Measurements from ENCODE around the gene USP48. TPM values are rescaled to one million over a fixed set of nuclear protein-coding genes. Genes with fewer than 3 reads are reported as not detected.
"Not testable (repeated sequence)": the region's sequence is repeated elsewhere in the genome, so short reads cannot be mapped to it uniquely, and the experiment has no call there.

Gene USP48
- polyA plus RNA-seq, 4 donors: 48.7 to 81.7 (median 66.1) TPM

- DNase-seq (ENCODE audit: low read depth in 4 of 4, low spot score in 2 of 4): no peak
Measured at GRCh38 chr1:21704145-21704544, 78.8 kb downstream of the USP48 start.

GRCh38 chr1:21703318-21703963 lies 79.5 kb downstream of the USP48 start:
- DNase-seq (ENCODE audit: low read depth in 4 of 4, low spot score in 2 of 4): peak in 1 of 4 donors; percentile 2

- DNase-seq (ENCODE audit: low read depth in 4 of 4, low spot score in 2 of 4): no peak
Measured at GRCh38 chr1:21702780-21703179, 80.2 kb downstream of the USP48 start.

- DNase-seq (ENCODE audit: low read depth in 4 of 4, low spot score in 2 of 4): no peak
Measured at GRCh38 chr1:21701401-21701800, 81.5 kb downstream of the USP48 start.

- no peak for DNase-seq (ENCODE audit: low read depth in 4 of 4, low spot score in 2 of 4)
Measured at GRCh38 chr1:21700094-21700493, 82.9 kb downstream of the USP48 start.

GRCh38 chr1:21696931-21697330 lies 86.0 kb downstream of the USP48 start:
- no peak for DNase-seq (ENCODE audit: low read depth in 4 of 4, low spot score in 2 of 4)

- DNase-seq (ENCODE audit: low read depth in 4 of 4, low spot score in 2 of 4): no peak
Measured at GRCh38 chr1:21693732-21694131, 89.2 kb downstream of the USP48 start.

GRCh38 chr1:21691739-21692138 lies 91.2 kb downstream of the USP48 start:
- no peak for DNase-seq (ENCODE audit: low read depth in 4 of 4, low spot score in 2 of 4)

GRCh38 chr1:21689661-21690372 lies 93.1 kb downstream of the USP48 start:
- no peak for DNase-seq (ENCODE audit: low read depth in 4 of 4, low spot score in 2 of 4)

GRCh38 chr1:21687081-21687529 lies 95.8 kb downstream of the USP48 start:
- no peak for DNase-seq (ENCODE audit: low read depth in 4 of 4, low spot score in 2 of 4)

- DNase-seq (ENCODE audit: low read depth in 4 of 4, low spot score in 2 of 4): no peak
Measured at GRCh38 chr1:21685946-21686678, 96.8 kb downstream of the USP48 start.

- no peak for DNase-seq (ENCODE audit: low read depth in 4 of 4, low spot score in 2 of 4)
Measured at GRCh38 chr1:21681426-21681825, 101.5 kb downstream of the USP48 start.

- DNase-seq (ENCODE audit: low read depth in 4 of 4, low spot score in 2 of 4): no peak
Measured at GRCh38 chr1:21680918-21681317, 102.0 kb downstream of the USP48 start.

- DNase-seq (ENCODE audit: low read depth in 4 of 4, low spot score in 2 of 4): no peak
Measured at GRCh38 chr1:21680381-21680780, 102.6 kb downstream of the USP48 start.

- no peak for DNase-seq (ENCODE audit: low read depth in 4 of 4, low spot score in 2 of 4)
Measured at GRCh38 chr1:21677168-21677567, 105.8 kb downstream of the USP48 start.

GRCh38 chr1:21674957-21675356 lies 108.0 kb downstream of the USP48 start:
- DNase-seq (ENCODE audit: low read depth in 4 of 4, low spot score in 2 of 4): no peak

GRCh38 chr1:21673853-21674252 lies 109.1 kb downstream of the USP48 start:
- not testable (repeated sequence) for DNase-seq (ENCODE audit: low read depth in 4 of 4, low spot score in 2 of 4)

GRCh38 chr1:21673277-21673780 lies 109.6 kb downstream of the USP48 start:
- no peak for DNase-seq (ENCODE audit: low read depth in 4 of 4, low spot score in 2 of 4)

GRCh38 chr1:21672478-21673276 lies 110.3 kb downstream of the USP48 start:
- DNase-seq (ENCODE audit: low read depth in 4 of 4, low spot score in 2 of 4): no peak

GRCh38 chr1:21671915-21672314 lies 111.0 kb downstream of the USP48 start:
- no peak for DNase-seq (ENCODE audit: low read depth in 4 of 4, low spot score in 2 of 4)
